ENCODE data around the gene SYNGR3. TPM values are rescaled to one million over a fixed set of nuclear protein-coding genes. Genes with fewer than 3 reads are reported as not detected.
"Not testable (repeated sequence)": the region's sequence is repeated elsewhere in the genome, so short reads cannot be mapped to it uniquely, and the experiment has no call there.

Gene SYNGR3
- total and polyA plus RNA-seq, 5 experiments from 2014 or later = 0.60 to 1.1 (median 0.77) TPM; not detected in 1

GRCh38 chr16:2006317-2006716 is 16.5 kb downstream of the SYNGR3 start:
- POLR2A ChIA-PET = no interaction called here
- no peak for ATAC-seq
- Mint-ChIP-seq H3K27me3 (no peaks in the 10 kb centered on the region), H3K4me3 (peak overlapping the region in 6 of 10 donors; percentile 4 to 92 (median 68)), H3K27ac (peak overlapping the region in 6 of 10 donors; percentile 28 to 88 (median 83)), H3K9me3 (no peaks in the 10 kb centered on the region), H3K36me3 (peaks cover 0 to 10% (median under 1%) of the 10 kb centered on the region in 3 donors), H3K4me1 (peaks cover 28 to 56% (median 48%) of the 10 kb centered on the region in 4 donors)
- no peak for DNase-seq

DNA sequence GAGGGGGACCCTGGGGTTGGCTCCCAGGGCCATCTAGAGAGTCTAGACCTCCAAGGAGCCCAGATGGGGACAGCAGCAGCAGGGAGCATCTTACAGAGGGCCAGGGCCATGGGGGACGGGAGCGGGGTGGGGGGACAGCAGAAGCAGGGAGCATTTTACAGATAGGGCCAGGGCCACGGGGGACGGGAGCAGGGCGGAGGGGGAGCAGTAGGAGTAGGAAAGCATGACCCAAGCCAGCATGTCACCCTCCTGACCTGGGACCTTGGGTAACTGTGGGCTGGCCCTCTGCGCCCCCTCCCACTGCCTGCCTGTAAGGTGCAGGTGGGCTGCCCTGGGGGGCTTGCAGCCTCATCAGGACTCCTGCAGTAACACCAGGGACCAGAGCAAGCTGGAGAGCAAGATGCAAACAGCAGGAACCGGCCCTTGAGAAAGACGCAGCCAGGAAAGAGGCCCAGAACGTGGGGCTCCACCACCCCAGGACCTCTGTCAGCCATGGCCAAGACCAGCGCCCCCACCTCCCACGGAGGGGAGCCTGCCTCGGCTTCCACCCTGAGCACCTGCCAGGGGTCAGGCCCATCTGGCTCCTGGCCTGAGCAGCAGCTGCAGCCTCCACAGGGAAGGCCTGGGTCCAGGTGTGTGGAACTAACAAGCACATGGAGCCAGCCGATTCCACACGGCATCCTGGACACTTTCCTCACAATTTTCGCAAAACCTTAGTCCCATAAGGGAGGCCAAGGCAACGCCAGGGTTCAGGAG is 17.5 kb downstream of the SYNGR3 start:
- ATAC-seq (no peak), DNase-seq (no peak)
- Mint-ChIP-seq H3K4me3 (peak overlapping the region; percentile 74 to 93 (median 88)), H3K36me3 (peaks cover 0 to 3% (median 0%) of the 10 kb centered on the region in 3 donors), H3K27ac (peak overlapping the region in 9 of 10 donors; percentile 73 to 93 (median 84)), H3K4me1 (peaks cover 28 to 55% (median 48%) of the 10 kb centered on the region in 4 donors), H3K27me3 (no peaks in the 10 kb centered on the region), H3K9me3 (no peaks in the 10 kb centered on the region)
- POLR2A ChIA-PET = interaction anchor here (0.5 to 2.7 kb wide), 6 partner anchors 16 to 1773 kb away, joined by 3 to 21 read pairs (median 4); partner anchors contain the start of genes RPS2, SYNGR3 and TBL3

- H3K27ac Mint-ChIP-seq = peak overlapping the region; percentile 50 to 93 (median 82)
- ATAC-seq (no peak), DNase-seq (no peak)
- H3K4me1 Mint-ChIP-seq = peaks cover 28 to 52% (median 48%) of the 10 kb centered on the region in 4 donors
- POLR2A ChIA-PET = interaction anchor here (0.5 to 2.7 kb wide), 10 partner anchors 16 to 531 kb away, joined by 3 to 21 read pairs (median 4); partner anchors contain the start of genes RPS2, SYNGR3 and TRAF7
- H3K27me3 Mint-ChIP-seq = no peaks in the 10 kb centered on the region
- H3K9me3 Mint-ChIP-seq = no peaks in the 10 kb centered on the region
- peak overlapping the region; percentile 74 to 93 (median 88) for H3K4me3 Mint-ChIP-seq
- no peaks in the 10 kb centered on the region for H3K36me3 Mint-ChIP-seq
These were observed 18.3 kb downstream of the SYNGR3 start for GRCh38 chr16:2008009-2008526.

- Mint-ChIP-seq H3K9me3 (no peaks in the 10 kb centered on the region), H3K4me1 (peaks cover 28 to 52% (median 48%) of the 10 kb centered on the region in 4 donors), H3K4me3 (peak overlapping the region; percentile 74 to 93 (median 88)), H3K27ac (peak overlapping the region; percentile 51 to 93 (median 82)), H3K36me3 (no peaks in the 10 kb centered on the region), H3K27me3 (no peaks in the 10 kb centered on the region)
- peak in 1 of 10 donors; percentile 26 for DNase-seq
- peak in 1 of 2 donors; percentile 8 for ATAC-seq
- POLR2A ChIA-PET = interaction anchor here (0.5 to 2.7 kb wide), 13 partner anchors 8 to 530 kb away, joined by 3 to 21 read pairs (median 4); partner anchors contain the start of genes NOXO1, NTHL1, RPS2 and SYNGR3
These were observed 18.9 kb downstream of the SYNGR3 start for GRCh38 chr16:2008631-2009163.

GRCh38 chr16:2009164-2009711 is 19.5 kb downstream of the SYNGR3 start:
- Mint-ChIP-seq H3K27ac (peak overlapping the region; percentile 51 to 93 (median 82)), H3K4me1 (peaks cover 26 to 49% (median 46%) of the 10 kb centered on the region in 4 donors), H3K9me3 (no peaks in the 10 kb centered on the region), H3K36me3 (no peaks in the 10 kb centered on the region), H3K27me3 (no peaks in the 10 kb centered on the region), H3K4me3 (peak overlapping the region; percentile 74 to 93 (median 88))
- DNase-seq (peak in 1 of 10 donors; percentile 28), ATAC-seq (peak; percentile 67 to 72)
- POLR2A ChIA-PET = interaction anchor here (0.9 to 2.7 kb wide), 10 partner anchors 8 to 146 kb away, joined by 3 to 21 read pairs (median 4); partner anchors contain the start of genes GFER, NOXO1, NTHL1 and RPS2

DNA sequence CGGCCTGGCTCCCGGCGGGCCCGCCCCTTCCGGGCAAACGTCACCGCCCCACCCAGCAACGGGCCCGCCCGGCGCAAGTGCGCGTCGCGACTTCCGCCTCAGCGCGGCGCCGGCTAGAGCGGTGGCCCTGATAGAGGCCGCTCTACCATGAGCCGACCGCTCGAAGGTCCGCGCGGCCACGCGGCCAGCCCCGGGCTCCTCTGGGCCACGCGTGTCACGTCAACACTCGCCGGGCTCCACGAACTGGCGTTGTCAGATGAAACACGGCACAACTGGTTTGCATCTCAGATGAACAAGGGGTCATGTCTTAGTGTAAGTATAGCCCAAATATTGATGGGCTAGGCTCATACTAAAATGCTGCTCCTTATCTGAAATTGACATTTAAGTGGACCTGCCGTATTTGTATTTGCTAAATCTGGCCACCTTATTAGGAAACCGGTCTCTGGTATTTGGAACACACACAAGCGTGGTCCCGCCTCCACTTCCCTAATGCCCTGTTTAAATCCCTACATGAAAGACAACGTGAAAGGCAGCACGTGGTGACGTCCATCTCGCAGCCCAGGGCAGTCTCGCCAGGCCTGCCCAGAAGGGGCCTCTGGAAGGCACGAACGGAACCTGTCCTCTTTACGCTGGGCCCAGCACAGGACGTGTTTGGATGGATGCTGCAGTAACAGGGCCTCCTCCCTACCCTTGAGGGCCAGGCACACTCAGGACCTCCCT is 20.2 kb downstream of the SYNGR3 start, which contains the start of gene ZNF598:
Gene ZNF598, minus strand, starts transcription at position 31 of the 720 bp plus-strand sequence.
- no peaks in the 10 kb centered on the region for H3K36me3 Mint-ChIP-seq
- ATAC-seq (peak; percentile 88 to 92), DNase-seq (peak; percentile 59 to 89 (median 78))
- peaks cover 24 to 47% (median 41%) of the 10 kb centered on the region in 4 donors for H3K4me1 Mint-ChIP-seq
- no peaks in the 10 kb centered on the region for H3K9me3 Mint-ChIP-seq
- peak within 1 kb of the TSS; percentile 75 to 98 (median 98) for H3K27ac Mint-ChIP-seq
- H3K4me3 Mint-ChIP-seq = peak within 1 kb of the TSS; percentile 78 to 94 (median 91)
- POLR2A ChIA-PET = interaction anchor here (1.0 to 2.7 kb wide), 8 partner anchors 9 to 145 kb away, joined by 3 to 21 read pairs (median 6); partner anchors contain the start of genes GFER, NOXO1, NTHL1 and RPS2
- no peaks in the 10 kb centered on the region for H3K27me3 Mint-ChIP-seq

DNA sequence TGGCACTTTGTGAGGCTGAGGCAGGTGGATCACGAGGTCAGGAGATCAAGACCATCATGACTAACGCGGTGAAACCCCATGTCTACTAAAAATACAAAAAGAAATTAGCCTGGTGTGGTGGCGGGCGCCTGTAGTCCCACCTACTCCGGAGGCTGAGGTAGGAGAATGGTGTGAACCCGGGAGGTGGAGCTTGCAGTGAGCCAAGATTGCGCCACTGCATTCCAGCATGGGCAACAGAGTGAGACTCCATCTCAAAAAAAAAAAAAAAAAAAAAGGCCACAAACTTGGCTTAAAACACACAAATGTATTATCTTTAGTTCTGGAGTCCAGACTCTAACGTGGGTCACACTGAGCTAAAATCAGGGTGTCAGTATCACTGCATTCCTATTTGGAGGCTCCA is 22.0 kb downstream of the SYNGR3 start:
- POLR2A ChIA-PET = interaction anchor here (0.6 to 0.7 kb wide), 4 partner anchors 14 to 242 kb away, joined by 3 to 4 read pairs (median 3); partner anchors contain the start of gene RPS2
- not testable (repeated sequence) for DNase-seq, ATAC-seq, H3K9me3 Mint-ChIP-seq, H3K36me3 Mint-ChIP-seq, H3K27me3 Mint-ChIP-seq
- Mint-ChIP-seq H3K4me3 (peak overlapping the region in 2 of 10 donors; percentile 24 to 42), H3K27ac (peak overlapping the region in 2 of 10 donors; percentile 17 to 29), H3K4me1 (peaks cover 17 to 30% (median 27%) of the 10 kb centered on the region in 4 donors)

DNA sequence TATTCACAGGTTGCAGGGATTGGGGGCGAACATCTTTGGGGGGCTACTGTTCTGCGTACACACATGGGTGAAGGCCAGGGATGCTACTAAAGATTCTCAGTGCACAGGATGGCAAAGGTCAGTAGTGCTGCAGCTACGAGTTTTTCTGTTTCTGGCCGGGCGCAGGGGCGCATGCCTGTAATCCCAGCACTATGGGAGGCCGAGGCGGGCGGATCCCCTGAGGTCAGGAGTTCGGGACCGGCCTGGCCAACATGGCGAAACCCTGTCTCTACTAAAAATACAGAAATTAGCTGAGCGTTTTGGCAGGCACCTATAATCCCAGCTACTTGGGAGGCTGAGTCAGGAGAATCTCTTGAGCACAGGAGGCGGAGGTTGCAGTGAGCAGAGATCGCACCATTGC is 23.8 kb downstream of the SYNGR3 start:
- DNase-seq = no peak
- H3K27me3 Mint-ChIP-seq = peaks cover 0 to 4% (median 0%) of the 10 kb centered on the region in 5 donors
- POLR2A ChIA-PET = no interaction called here
- H3K9me3 Mint-ChIP-seq = no peaks in the 10 kb centered on the region
- H3K36me3 Mint-ChIP-seq = no peaks in the 10 kb centered on the region
- H3K4me3 Mint-ChIP-seq = no peak overlapping the region
- no peak for ATAC-seq
- H3K4me1 Mint-ChIP-seq = peaks cover 6 to 12% (median 10%) of the 10 kb centered on the region in 4 donors
- peak overlapping the region in 2 of 10 donors; percentile 33 to 51 for H3K27ac Mint-ChIP-seq

DNA sequence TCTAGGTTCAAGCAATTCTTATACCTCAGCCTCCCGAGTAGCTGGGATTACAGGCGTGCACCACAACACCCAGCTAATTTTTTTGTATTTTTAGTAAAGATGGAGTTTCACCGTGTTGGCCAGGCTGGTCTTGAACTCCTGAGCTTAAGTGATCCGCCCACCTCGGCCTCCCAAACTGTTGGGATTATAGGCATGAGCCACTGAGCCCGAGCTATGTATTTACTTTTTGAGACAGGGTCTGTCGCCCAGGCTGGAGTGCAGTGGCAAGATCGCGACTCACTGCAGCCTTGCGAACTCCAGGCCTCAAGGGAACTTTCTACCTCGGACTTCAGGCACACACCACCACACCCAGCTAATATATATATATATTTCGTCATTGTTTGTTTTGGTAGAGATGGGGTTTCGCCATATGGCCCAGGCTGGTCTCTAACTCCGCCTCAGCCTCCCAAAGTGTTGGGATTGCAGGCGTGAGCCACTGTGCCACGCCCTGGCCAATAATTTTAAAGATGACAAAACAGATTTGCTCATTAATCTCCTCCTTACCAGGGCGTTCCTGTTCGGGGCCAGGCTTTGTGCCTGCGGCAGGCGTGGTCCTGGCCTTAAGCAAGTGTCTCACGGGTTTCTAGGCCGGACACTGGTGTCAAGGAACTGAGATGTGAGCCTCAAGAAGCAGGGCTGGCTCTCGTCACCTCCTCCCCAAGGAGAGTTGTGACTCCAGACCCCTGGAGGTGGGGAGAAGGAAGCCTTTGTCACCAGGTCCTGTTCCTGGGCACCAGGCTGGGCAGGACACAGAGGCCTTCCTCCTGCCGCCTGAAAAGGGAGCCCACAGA is 25.6 kb downstream of the SYNGR3 start:
- peak overlapping the region in 1 of 10 donors; percentile 37 for H3K27ac Mint-ChIP-seq
- H3K9me3 Mint-ChIP-seq = peaks cover 0 to 2% (median 0%) of the 10 kb centered on the region in 9 donors
- no peak for ATAC-seq
- H3K4me1 Mint-ChIP-seq = peaks cover under 1 to 6% (median 3%) of the 10 kb centered on the region in 4 donors
- no peak overlapping the region for H3K4me3 Mint-ChIP-seq
- POLR2A ChIA-PET = interaction anchor here (1.1 kb wide), 1 partner anchor 51 kb away, joined by 4 read pairs; the partner anchor contains the start of gene RPS2
- H3K27me3 Mint-ChIP-seq = peaks cover 0 to 14% (median 3%) of the 10 kb centered on the region in 5 donors
- H3K36me3 Mint-ChIP-seq = no peaks in the 10 kb centered on the region
- DNase-seq = no peak

DNA sequence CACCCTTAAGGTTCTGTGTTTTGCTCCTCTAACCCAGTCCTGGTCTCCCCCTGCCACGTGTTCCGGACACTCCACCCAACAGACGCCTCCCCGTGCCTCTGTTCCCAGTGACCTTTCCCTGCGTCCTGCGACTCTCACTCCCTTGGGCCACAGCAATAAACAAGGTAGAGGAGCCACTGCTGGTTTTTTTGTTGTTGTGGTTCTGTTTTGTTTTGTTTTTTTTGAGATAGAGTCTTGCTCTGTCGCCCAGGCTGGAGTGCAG is 26.1 kb downstream of the SYNGR3 start:
- DNase-seq (no peak), ATAC-seq (no peak)
- peaks cover 0 to 2% (median 0%) of the 10 kb centered on the region in 9 donors for H3K9me3 Mint-ChIP-seq
- peaks cover 0 to 20% (median 4%) of the 10 kb centered on the region in 5 donors for H3K27me3 Mint-ChIP-seq
- no peak overlapping the region for H3K27ac Mint-ChIP-seq
- POLR2A ChIA-PET = interaction anchor here (1.0 to 1.1 kb wide), 3 partner anchors 12 to 139 kb away, joined by 3 to 4 read pairs (median 3); partner anchors contain the start of gene RPS2
- no peaks in the 10 kb centered on the region for H3K36me3 Mint-ChIP-seq
- H3K4me3 Mint-ChIP-seq = no peak overlapping the region
- H3K4me1 Mint-ChIP-seq = peaks cover 2 to 11% (median 3%) of the 10 kb centered on the region in 4 donors

All from naive thymus-derived CD8-positive, alpha-beta T cell (primary cell).